Measurements from ENCODE around the gene DDX10. TPM values are rescaled to one million over a fixed set of nuclear protein-coding genes. Genes with fewer than 3 reads are reported as not detected.
"Not testable (repeated sequence)": the region's sequence is repeated elsewhere in the genome, so short reads cannot be mapped to it uniquely, and the experiment has no call there.

Gene DDX10
- total and polyA plus RNA-seq, 8 donors, result 16.5 to 32.8 (median 28.9) TPM

GRCh38 chr11:108817976-108818375, 153.1 kb downstream of the DDX10 start:
- TF ChIP-seq CTCF (IDR thresholded peaks at IDR 0.05), result no peak
- H3K27ac ChIP-seq, result no peak overlapping the region

DNA sequence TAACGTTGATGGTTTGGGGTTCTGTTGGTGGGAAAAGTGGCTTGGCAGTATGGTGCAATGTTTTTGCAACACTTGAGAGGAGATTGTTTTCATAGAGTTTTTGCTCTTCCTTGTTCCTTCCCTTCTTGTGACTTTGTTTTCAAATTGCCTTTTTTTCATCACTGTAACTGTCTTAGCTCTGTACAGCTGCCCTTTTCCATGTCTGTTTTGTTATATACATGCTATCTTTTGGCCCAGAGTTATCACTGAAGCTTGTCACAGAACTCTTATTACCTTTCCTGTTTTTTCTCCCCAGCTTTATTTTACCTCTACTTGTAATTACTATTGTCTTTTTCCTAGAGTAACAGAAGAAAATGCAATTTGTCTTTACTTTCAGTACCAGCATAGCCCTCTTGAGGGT, 154.1 kb downstream of the DDX10 start:
- no peak overlapping the region for H3K4me3 ChIP-seq
- intact Hi-C loops (cut with DNase I), result no loop called here
- H3K4me1 ChIP-seq, result no peaks in the 10 kb centered on the region
- H3K27ac ChIP-seq, result no peak overlapping the region
- no peak for TF ChIP-seq CTCF (IDR thresholded peaks at IDR 0.05)
- H3K36me3 ChIP-seq, result no peaks in the 10 kb centered on the region
- no peaks in the 10 kb centered on the region for H3K9me3 ChIP-seq
- no peaks in the 10 kb centered on the region for H3K27me3 ChIP-seq
- ATAC-seq, result no peak
- no peak for DNase-seq

More at GRCh38 chr11:108817976-108818375, 153.1 kb downstream of the DDX10 start:
- no peaks in the 10 kb centered on the region for H3K4me1 ChIP-seq
- no peak for ATAC-seq
- no peaks in the 10 kb centered on the region for H3K27me3 ChIP-seq
- no peaks in the 10 kb centered on the region for H3K36me3 ChIP-seq
- no peak for DNase-seq
- intact Hi-C loops (cut with DNase I), result no loop called here
- no peak overlapping the region for H3K4me3 ChIP-seq
- no peaks in the 10 kb centered on the region for H3K9me3 ChIP-seq

- H3K4me1 ChIP-seq, result no peaks in the 10 kb centered on the region
- H3K4me3 ChIP-seq, result no peak overlapping the region
- intact Hi-C loops (cut with DNase I), result no loop called here
- no peaks in the 10 kb centered on the region for H3K9me3 ChIP-seq
- TF ChIP-seq CTCF (IDR thresholded peaks at IDR 0.05), result no peak
- H3K36me3 ChIP-seq, result no peaks in the 10 kb centered on the region
- ATAC-seq, result no peak
- no peak overlapping the region for H3K27ac ChIP-seq
- DNase-seq, result no peak
- no peaks in the 10 kb centered on the region for H3K27me3 ChIP-seq
These were observed 155.1 kb downstream of the DDX10 start for GRCh38 chr11:108819957-108820356.

GRCh38 chr11:108823960-108824359, 159.1 kb downstream of the DDX10 start:
- H3K9me3 ChIP-seq; ATAC-seq; H3K4me1 ChIP-seq; H3K36me3 ChIP-seq; DNase-seq; H3K27me3 ChIP-seq; intact Hi-C loops (cut with DNase I); H3K27ac ChIP-seq; H3K4me3 ChIP-seq: not testable (repeated sequence)

DNA sequence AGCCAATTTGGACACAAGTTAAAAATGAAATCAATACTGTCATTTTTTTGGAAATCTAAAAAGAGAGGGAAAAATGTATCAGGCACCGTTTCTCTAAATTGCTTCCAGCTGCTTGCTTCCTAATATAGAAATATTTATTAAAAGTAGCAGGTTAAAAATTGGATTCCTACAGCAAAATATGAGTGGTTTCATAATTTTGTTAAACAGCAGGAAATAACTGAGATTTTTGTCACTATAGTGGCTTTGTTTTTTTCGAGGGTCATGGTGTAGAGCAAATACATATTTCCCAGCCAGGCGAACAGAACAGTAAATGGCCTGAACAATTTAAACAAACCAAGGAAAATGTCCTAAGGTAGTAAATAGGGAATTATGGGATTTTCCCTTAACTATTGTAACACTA, 159.7 kb downstream of the DDX10 start:
- ATAC-seq, result no peak
- H3K4me1 ChIP-seq, result no peaks in the 10 kb centered on the region
- no peak for TF ChIP-seq CTCF (IDR thresholded peaks at IDR 0.05)
- H3K27me3 ChIP-seq, result no peaks in the 10 kb centered on the region
- DNase-seq, result no peak
- peaks cover 0 to 10% of the 10 kb centered on the region in 2 donors for H3K9me3 ChIP-seq
- intact Hi-C loops (cut with DNase I), result no loop called here
- no peaks in the 10 kb centered on the region for H3K36me3 ChIP-seq
- no peak overlapping the region for H3K27ac ChIP-seq
- H3K4me3 ChIP-seq, result no peak overlapping the region

DNA sequence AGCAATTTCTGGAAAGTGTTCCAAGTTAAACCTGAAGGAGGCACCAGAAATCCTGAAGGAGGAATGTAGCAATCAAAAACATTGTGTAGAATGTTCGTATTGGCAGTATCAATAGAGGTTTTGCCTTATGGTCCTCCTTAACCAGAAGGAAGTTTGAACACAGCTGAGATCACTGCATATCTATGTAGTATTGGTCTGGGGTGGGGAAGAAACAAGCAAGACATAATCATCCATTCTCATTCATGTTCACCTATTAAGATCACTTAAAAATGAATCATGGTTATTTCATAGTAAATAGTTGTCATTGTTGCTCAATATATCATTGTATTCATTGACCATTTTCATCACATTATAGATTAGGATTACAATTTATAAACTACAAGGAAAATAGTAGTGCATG, 160.5 kb downstream of the DDX10 start:
- TF ChIP-seq CTCF (IDR thresholded peaks at IDR 0.05), result no peak
- Histone ChIP-seq H3K4me3 (no peak overlapping the region), H3K9me3 (peaks cover 0 to 17% of the 10 kb centered on the region in 2 donors), H3K36me3 (no peaks in the 10 kb centered on the region), H3K27me3 (no peaks in the 10 kb centered on the region), H3K4me1 (no peaks in the 10 kb centered on the region), H3K27ac (no peak overlapping the region)
- no peak for ATAC-seq
- DNase-seq, result no peak
- intact Hi-C loops (cut with DNase I), result no loop called here

Data from left lung (tissue), 10 donors.